Heart right ventricle (tissue), 16 donors: ENCODE data around the gene NKAIN1. TPM values are rescaled to one million over a fixed set of nuclear protein-coding genes. Genes with fewer than 3 reads are reported as not detected.
A peak's percentile ranks its signal among the peaks of the same experiment; 100 is the strongest.

Experiments used
- ATAC-seq, 8 donors: fragments of 200-7000 bp; cut with Tn5 transposase; one replicate each; pipeline ENCODE4 v1.9.1; 2020; ENCODE audit warnings: mild to moderate bottlenecking in 8 of 8, moderate library complexity in 8 of 8, moderate number of reproducible peaks in 1 of 8
- DNase-seq, 2 donors: peaks; one replicate each; pipeline ENCODE4 v3.0.0-alpha.2; 2020
- H3K27ac ChIP-seq, 10 donors: fragments of 200-600 bp; sonication (generic) in 2 of 10; one replicate each; pipeline versions ENCODE4 v1.5.0 to v1.8.0; 2020 to 2022; ENCODE audit warnings: mild to moderate bottlenecking in 3 of 10
- H3K27me3 ChIP-seq, 7 donors: fragments of 200-600 bp; one replicate each; pipeline ENCODE4 v1.8.0; 2021 to 2022; ENCODE audit warnings: mild to moderate bottlenecking in 2 of 7
- H3K36me3 ChIP-seq, 9 donors: fragments of 200-600 bp; sonication (generic) in 1 of 9; one replicate each; pipeline versions ENCODE4 v1.5.0 to v1.8.0; 2020 to 2022; ENCODE audit warnings: mild to moderate bottlenecking in 2 of 9
- H3K4me1 ChIP-seq, 9 donors: fragments of 200-600 bp; sonication (generic) in 1 of 9; one replicate each; pipeline versions ENCODE4 v1.5.0 to v1.8.0; 2020 to 2022; ENCODE audit warnings: mild to moderate bottlenecking in 4 of 9
- H3K4me3 ChIP-seq, 10 donors: fragments of 200-600 bp; sonication (generic) in 2 of 10; one replicate each; pipeline versions ENCODE4 v1.5.0 to v1.8.0; 2020 to 2022; ENCODE audit warnings: mild to moderate bottlenecking in 7 of 10, moderate library complexity in 2 of 10
- H3K9me3 ChIP-seq, 11 donors: fragments of 200-600 bp in 10 of 11; sonication (generic) in 2 of 11; one replicate each; pipeline versions ENCODE4 v1.5.0 to v1.8.0; 2013 to 2022; ENCODE audit warnings: mild to moderate bottlenecking in 2 of 11, control low read depth in 1 of 11, moderate library complexity in 1 of 11
- CTCF ChIP-seq, 9 donors: fragments of 200-600 bp; sonication (generic) in 2 of 9; IDR thresholded peaks; one replicate each; pipeline versions ENCODE4 v1.5.0 to v1.8.0; 2021 to 2022; ENCODE audit warnings: antibody characterized with exemption in 9 of 9, mild to moderate bottlenecking in 5 of 9, moderate library complexity in 1 of 9
- WGBS, 2 donors: extraction: QIAGEN DNeasy Blood & Tissue Kit; methylation state at CpG; one replicate each; pipeline ENCODE4 v1.1.7; 2013; ENCODE audit warnings: inconsistent platforms in 1 of 2; 5-methylcytosine and 5-hydroxymethylcytosine counted together
- intact Hi-C, 10 donors: fragments of 100-400 bp; cut with DNase I; formaldehyde crosslinking; loops; one replicate each; pipeline versions ENCODE4 v1.11.1 to v1.14.2; 2022
- polyA plus RNA-seq, 2 donors: library from polyadenylated mRNA; stranded (reverse); fragments of 200-250 nt; gene quantifications; one replicate each; pipeline ENCODE4 v1.2.3, GENCODE V29; 2013
- total RNA-seq, 10 donors: library from RNA; stranded (reverse); fragmentation: NEBNext Ultra II Directional in 3 of 10; extraction: Animal tissue kit (Norgen Biotek cat#: 25700) in 3 of 10; gene quantifications; one replicate each; pipeline versions ENCODE4 v1.2.1 to v1.2.4, GENCODE V29; 2021 to 2023
- donor health status: Arrhythmogenic right ventricular cardiomyopathy.
- donor health status: ischemic (EF 13 %, LVEDD 7.1; RV severe dilation, severe dysfunction).
- donor health status: healthy with polysubstance abuse.
- donor health status: DM: no; HTN: yes; CAD: no.
- donor health status: DM: no; HTN: no; CAD: no.
- donor health status: ischemic (EF 25% LVEDD 6.9; RV normal size, moderate dysfunction).
- donor health status: ischemic (EF 25% LVEDD 5.7; RV mildly dilated, moderate dysfunction).
- donor health status: healthy.
- donor health status: DM: yes; HTN: yes; CAD: no.
- donor health status: Ischemic cardiomyopathy.
- donor health status: ischemic (EF 35%, LVEDD 5.7; RV mildly dilated, moderate dysfunction).
- donor health status: nonischemic (EF 11% LVEDD 7.7; RV severe dilation, severe dysfunction).
- donor health status: DM: yes; HTN: yes; CAD: no.
- donor health status: PGD.
- donor health status: ischemic (EF 29% LVEDD 5.4; RV normal size, mild dysfunction).
- donor health status: nonischemic (EF 23%, LVEDD 6.1; RV moderate dilation, normal function).

Gene NKAIN1
- total and polyA plus RNA-seq, 12 donors: 0.07 to 0.45 (median 0.21) TPM; not detected in 8

- 58 to 69% methylated on average over 8 of the region's 8 CpGs for WGBS, 2 donors
- peaks cover 0 to 10% (median 5%) of the 10 kb centered on the region in 9 donors for H3K4me1 ChIP-seq
- ATAC-seq (no peak), DNase-seq (no peak)
- intact Hi-C loops: no loop called here
- H3K36me3 ChIP-seq: no peaks in the 10 kb centered on the region
- no peak overlapping the region for H3K27ac ChIP-seq
- H3K9me3 ChIP-seq: no peaks in the 10 kb centered on the region
- peaks cover 15 to 59% (median 51%) of the 10 kb centered on the region in 7 donors for H3K27me3 ChIP-seq
- no peak overlapping the region for H3K4me3 ChIP-seq
- no peak for TF ChIP-seq CTCF (IDR thresholded peaks at IDR 0.05)
Observed at GRCh38 chr1:31241321-31241720, 1.6 kb upstream of the NKAIN1 start.

- peaks cover 15 to 76% (median 71%) of the 10 kb centered on the region in 7 donors for H3K27me3 ChIP-seq
- peaks cover 0 to 10% (median 5%) of the 10 kb centered on the region in 9 donors for H3K4me1 ChIP-seq
- no peak overlapping the region for H3K27ac ChIP-seq
- WGBS, 2 donors: 0 to 1% methylated on average over 55 to 56 of the region's 56 CpGs
- DNase-seq: no peak
- no peaks in the 10 kb centered on the region for H3K36me3 ChIP-seq
- H3K9me3 ChIP-seq: no peaks in the 10 kb centered on the region
- intact Hi-C loops: no loop called here
- TF ChIP-seq CTCF (IDR thresholded peaks at IDR 0.05): no peak
- ATAC-seq: peak in 4 of 8 donors; percentile 10 to 60 (median 36)
- peak overlapping the region in 9 of 10 donors; percentile 12 to 45 (median 32) for H3K4me3 ChIP-seq
Observed at GRCh38 chr1:31238986-31239613, 587 bp downstream of the NKAIN1 start.

DNA sequence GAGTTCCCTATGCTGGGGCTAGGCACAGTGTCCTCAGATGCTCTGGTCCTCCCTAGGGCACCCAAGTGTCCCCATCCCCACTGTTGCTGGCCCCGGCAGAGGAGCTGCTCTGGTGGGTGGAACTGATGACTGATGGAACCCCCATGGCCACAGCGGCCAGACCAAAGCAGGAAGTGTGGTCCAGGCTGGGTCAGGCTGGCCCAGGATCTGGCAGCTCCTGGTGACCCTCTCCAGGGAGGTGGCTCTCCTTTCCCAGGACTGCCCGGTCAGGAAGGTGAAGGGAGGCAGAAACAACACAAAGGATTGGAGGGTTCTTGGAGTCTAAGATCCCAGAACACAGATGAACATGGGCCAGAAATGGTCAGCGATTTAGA is 1.1 kb downstream of the NKAIN1 start:
- no peaks in the 10 kb centered on the region for H3K36me3 ChIP-seq
- H3K4me3 ChIP-seq: peak overlapping the region in 1 of 10 donors; percentile 31
- intact Hi-C loops: no loop called here
- H3K4me1 ChIP-seq: peaks cover 0 to 10% (median 5%) of the 10 kb centered on the region in 9 donors
- H3K9me3 ChIP-seq: no peaks in the 10 kb centered on the region
- H3K27me3 ChIP-seq: peaks cover 15 to 76% (median 71%) of the 10 kb centered on the region in 7 donors
- no peak for TF ChIP-seq CTCF (IDR thresholded peaks at IDR 0.05)
- no peak overlapping the region for H3K27ac ChIP-seq
- WGBS, 2 donors: 23 to 27% methylated on average over 4 of the region's 4 CpGs
- ATAC-seq (peak in 1 of 8 donors; percentile 24), DNase-seq (no peak)

- DNase-seq (no peak), ATAC-seq (no peak)
- intact Hi-C loops: no loop called here
- Histone ChIP-seq H3K27me3 (peaks cover 11 to 57% (median 51%) of the 10 kb centered on the region in 7 donors), H3K9me3 (no peaks in the 10 kb centered on the region), H3K27ac (no peak overlapping the region), H3K4me3 (no peak overlapping the region), H3K36me3 (no peaks in the 10 kb centered on the region), H3K4me1 (peaks cover 0 to 6% (median 5%) of the 10 kb centered on the region in 9 donors)
- TF ChIP-seq CTCF (IDR thresholded peaks at IDR 0.05): no peak
- 64% methylated on average over 4 of the region's 4 CpGs for WGBS, 2 donors
Observed at GRCh38 chr1:31234870-31235269, 4.8 kb downstream of the NKAIN1 start.
